Hepatocyte (in vitro differentiated cells): ENCODE results near the gene DEDD. TPM values are rescaled to one million over a fixed set of nuclear protein-coding genes. Genes with fewer than 3 reads are reported as not detected.

Experiments used
- DNase-seq: peaks from one replicate; pipeline ENCODE4 v3.0.0-alpha.2; 2016; ENCODE audit warnings: low spot score
- H2AFZ ChIP-seq: fragments of 200-600 bp; sonication (generic); 2 replicates; pipeline ENCODE4 v1.6.0; 2016; ENCODE audit warnings: antibody characterized with exemption, mild to moderate bottlenecking
- H3K27ac ChIP-seq: fragments of 200-600 bp; sonication (generic); 2 replicates; pipeline ENCODE4 v1.5.1; 2016; ENCODE audit warnings: mild to moderate bottlenecking
- H3K27me3 ChIP-seq: fragments of 200-600 bp; sonication (generic); 2 replicates; pipeline ENCODE4 v1.6.1; 2016
- H3K36me3 ChIP-seq: fragments of 200-600 bp; sonication (generic); replicated peaks from 2 replicates; pipeline ENCODE4 v1.5.1; 2016; ENCODE audit warnings: low read depth; ENCODE audit not compliant: insufficient read depth
- H3K4me1 ChIP-seq: fragments of 200-600 bp; sonication (generic); 2 replicates; pipeline ENCODE4 v1.5.1; 2016; ENCODE audit warnings: mild to moderate bottlenecking, moderate library complexity; ENCODE audit not compliant: insufficient read depth
- H3K4me2 ChIP-seq: fragments of 200-600 bp; sonication (generic); 2 replicates; pipeline ENCODE4 v1.6.0; 2016
- H3K4me3 ChIP-seq: fragments of 200-600 bp; sonication (generic); 2 replicates; pipeline ENCODE4 v1.5.1; 2016; ENCODE audit warnings: mild to moderate bottlenecking
- H3K79me2 ChIP-seq: fragments of 200-600 bp; sonication (generic); 2 replicates; pipeline ENCODE4 v1.6.0; 2017; ENCODE audit warnings: mild to moderate bottlenecking
- H3K9me2 ChIP-seq: fragments of 200-600 bp; sonication (generic); replicated peaks from 2 replicates; pipeline ENCODE4 v1.6.0; 2017; ENCODE audit warnings: mild to moderate bottlenecking; ENCODE audit not compliant: insufficient read depth
- H3K9me3 ChIP-seq: fragments of 200-600 bp; sonication (generic); 2 replicates; pipeline ENCODE4 v1.5.1; 2016; ENCODE audit warnings: low read depth, mild to moderate bottlenecking
- H4K20me1 ChIP-seq: fragments of 200-600 bp; sonication (generic); 2 replicates; pipeline ENCODE4 v1.6.0; 2016; ENCODE audit warnings: mild to moderate bottlenecking; ENCODE audit not compliant: insufficient read depth, poor library complexity, severe bottlenecking
- CTCF ChIP-seq: fragments of 200-600 bp; sonication (generic); IDR thresholded peaks from 2 replicates; pipeline ENCODE4 v1.5.1; 2016; ENCODE audit warnings: antibody characterized with exemption, mild to moderate bottlenecking; ENCODE audit not compliant: poor library complexity
- EZH2 ChIP-seq: fragments of 200-600 bp; sonication (generic); IDR thresholded peaks from 2 replicates; pipeline ENCODE4 v1.6.1; 2016; ENCODE audit warnings: antibody characterized with exemption, mild to moderate bottlenecking, borderline replicate concordance
- EZH2phosphoT487 ChIP-seq: fragments of 200-600 bp; sonication (generic); IDR thresholded peaks from one replicate; pipeline ENCODE4 v1.6.1; 2018; ENCODE audit warnings: antibody characterized with exemption, mild to moderate bottlenecking, low read depth, moderate library complexity; ENCODE audit not compliant: unreplicated experiment, severe bottlenecking
- WGBS: methylation state at CpG from one replicate; pipeline ENCODE4 v1.1.6; 2016; ENCODE audit warnings: low lambda C conversion rate; ENCODE audit errors: missing lambda C conversion rate; 5-methylcytosine and 5-hydroxymethylcytosine counted together
- polyA plus RNA-seq: library from polyadenylated mRNA; unstranded; fragments of >200 nt; fragmentation: Nextera tagmentation; extraction: Ambion mirVana; gene quantifications from 2 replicates; pipeline ENCODE4 v1.2.1, GENCODE V29; 2016
- total RNA-seq: library from RNA; depleted of rRNA; stranded (reverse); fragments of >200 nt; gene quantifications from 2 replicates; pipeline ENCODE4 v1.2.3, GENCODE V29; 2014

The DEDD gene
- total and polyA plus RNA-seq, 2 experiments from 2014 or later = 21.8 to 27.1 TPM

GRCh38 chr1:161086457-161086856, 46.0 kb downstream of the DEDD start:
- Histone ChIP-seq H3K27me3 (no peaks in the 10 kb centered on the region), H3K4me1 (peaks cover 35% of the 10 kb centered on the region), H3K4me3 (no peak overlapping the region), H3K9me2 (no peaks in the 10 kb centered on the region), H3K79me2 (peaks cover 13% of the 10 kb centered on the region), H3K27ac (peak overlapping the region; percentile 99), H4K20me1 (no peaks in the 10 kb centered on the region), H3K9me3 (no peaks in the 10 kb centered on the region), H2AFZ (no peak overlapping the region), H3K36me3 (no peaks in the 10 kb centered on the region), H3K4me2 (peak overlapping the region; percentile 73)
- TF ChIP-seq EZH2 (no peak), CTCF (no peak), EZH2phosphoT487 (no peak)
- WGBS = 54% methylated on average over 4 of the region's 4 CpGs
- no peak for DNase-seq

- H4K20me1 ChIP-seq = no peaks in the 10 kb centered on the region
- H3K4me1 ChIP-seq = peaks cover 35% of the 10 kb centered on the region
- no peak for DNase-seq
- peak overlapping the region; percentile 73 for H3K4me2 ChIP-seq
- H3K9me2 ChIP-seq = no peaks in the 10 kb centered on the region
- no peak overlapping the region for H3K4me3 ChIP-seq
- H3K9me3 ChIP-seq = no peaks in the 10 kb centered on the region
- H2AFZ ChIP-seq = no peak overlapping the region
- WGBS = 35% methylated on average over 2 of the region's 2 CpGs
- H3K27ac ChIP-seq = peak overlapping the region; percentile 99
- no peaks in the 10 kb centered on the region for H3K36me3 ChIP-seq
- no peaks in the 10 kb centered on the region for H3K27me3 ChIP-seq
- peaks cover 13% of the 10 kb centered on the region for H3K79me2 ChIP-seq
- TF ChIP-seq EZH2 = no peak
- TF ChIP-seq EZH2phosphoT487 = no peak
- no peak for TF ChIP-seq CTCF
These were observed 47.3 kb downstream of the DEDD start for GRCh38 chr1:161085165-161085564.

GRCh38 chr1:161084597-161084988, 47.9 kb downstream of the DEDD start:
- Histone ChIP-seq H3K9me2 (no peaks in the 10 kb centered on the region), H3K27ac (peak overlapping the region; percentile 99), H3K4me2 (peak overlapping the region; percentile 73), H3K79me2 (peaks cover 13% of the 10 kb centered on the region), H3K4me3 (no peak overlapping the region), H3K9me3 (no peaks in the 10 kb centered on the region), H3K4me1 (peaks cover 35% of the 10 kb centered on the region), H3K36me3 (no peaks in the 10 kb centered on the region), H2AFZ (no peak overlapping the region), H4K20me1 (no peaks in the 10 kb centered on the region), H3K27me3 (no peaks in the 10 kb centered on the region)
- 0% methylated on average over 1 of the region's 1 CpG for WGBS
- no peak for TF ChIP-seq EZH2
- no peak for TF ChIP-seq EZH2phosphoT487
- no peak for TF ChIP-seq CTCF
- peak; percentile 49 for DNase-seq
